ENCODE results near the gene TFRC. TPM values are rescaled to one million over a fixed set of nuclear protein-coding genes. Genes with fewer than 3 reads are reported as not detected.

The TFRC gene
- total and polyA plus RNA-seq, 7 donors: 11.4 to 85.1 (median 51.0) TPM

GRCh38 chr3:196012941-196013476 lies 68.9 kb downstream of the TFRC start:
- Histone ChIP-seq H3K4me3 (no peak overlapping the region), H3K27me3 (peaks cover 0 to 9% (median 0%) of the 10 kb centered on the region in 3 donors), H3K27ac (no peak overlapping the region), H3K36me3 (no peaks in the 10 kb centered on the region), H3K4me1 (no peaks in the 10 kb centered on the region), H3K9me3 (no peaks in the 10 kb centered on the region)
- TF ChIP-seq POLR2A (IDR thresholded peaks at IDR 0.05) (no peak), POLR2AphosphoS5 (IDR thresholded peaks at IDR 0.05) (no peak), CTCF (IDR thresholded peaks at IDR 0.05) (no peak), EP300 (IDR thresholded peaks at IDR 0.05) (no peak)
- 76 to 83% methylated on average over 15 of the region's 15 CpGs for WGBS, 2 donors
- DNase-seq: no peak
- intact Hi-C loops (cut with DNase I): no loop called here

GRCh38 chr3:196012481-196012880 lies 69.4 kb downstream of the TFRC start:
- Histone ChIP-seq H3K27me3 (peaks cover 0 to 12% (median 0%) of the 10 kb centered on the region in 3 donors), H3K4me1 (no peaks in the 10 kb centered on the region), H3K4me3 (no peak overlapping the region), H3K27ac (no peak overlapping the region), H3K9me3 (no peaks in the 10 kb centered on the region), H3K36me3 (no peaks in the 10 kb centered on the region)
- no peak for DNase-seq
- 73 to 76% methylated on average over 4 of the region's 4 CpGs for WGBS, 2 donors
- intact Hi-C loops (cut with DNase I): no loop called here
- no peak for TF ChIP-seq CTCF (IDR thresholded peaks at IDR 0.05)
- TF ChIP-seq EP300 (IDR thresholded peaks at IDR 0.05): no peak
- no peak for TF ChIP-seq POLR2A (IDR thresholded peaks at IDR 0.05)
- TF ChIP-seq POLR2AphosphoS5 (IDR thresholded peaks at IDR 0.05): no peak

- no peak overlapping the region for H3K4me3 ChIP-seq
- peaks cover 0 to 12% (median 0%) of the 10 kb centered on the region in 3 donors for H3K27me3 ChIP-seq
- intact Hi-C loops (cut with DNase I): no loop called here
- no peak overlapping the region for H3K27ac ChIP-seq
- 88 to 92% methylated on average over 5 of the region's 5 CpGs for WGBS, 2 donors
- DNase-seq: no peak
- H3K4me1 ChIP-seq: no peaks in the 10 kb centered on the region
- TF ChIP-seq POLR2A (IDR thresholded peaks at IDR 0.05) (no peak), POLR2AphosphoS5 (IDR thresholded peaks at IDR 0.05) (no peak), EP300 (IDR thresholded peaks at IDR 0.05) (no peak), CTCF (IDR thresholded peaks at IDR 0.05) (no peak)
- H3K9me3 ChIP-seq: no peaks in the 10 kb centered on the region
- H3K36me3 ChIP-seq: no peaks in the 10 kb centered on the region
These were observed 72.4 kb downstream of the TFRC start for GRCh38 chr3:196009456-196009855.

GRCh38 chr3:196008929-196009328 lies 73.0 kb downstream of the TFRC start:
- no peaks in the 10 kb centered on the region for H3K4me1 ChIP-seq
- WGBS, 2 donors: 87 to 91% methylated on average over 9 of the region's 9 CpGs
- DNase-seq: peak; percentile 48
- no peak overlapping the region for H3K27ac ChIP-seq
- intact Hi-C loops (cut with DNase I): no loop called here
- peaks cover 0 to 12% (median 0%) of the 10 kb centered on the region in 3 donors for H3K27me3 ChIP-seq
- no peak overlapping the region for H3K4me3 ChIP-seq
- TF ChIP-seq EP300 (IDR thresholded peaks at IDR 0.05) (no peak), POLR2A (IDR thresholded peaks at IDR 0.05) (no peak), POLR2AphosphoS5 (IDR thresholded peaks at IDR 0.05) (no peak), CTCF (IDR thresholded peaks at IDR 0.05) (no peak)
- no peaks in the 10 kb centered on the region for H3K9me3 ChIP-seq
- H3K36me3 ChIP-seq: no peaks in the 10 kb centered on the region

GRCh38 chr3:196008387-196008786 lies 73.5 kb downstream of the TFRC start:
- Histone ChIP-seq H3K36me3 (no peaks in the 10 kb centered on the region), H3K27me3 (peaks cover 0 to 12% (median 0%) of the 10 kb centered on the region in 3 donors), H3K4me3 (no peak overlapping the region), H3K4me1 (no peaks in the 10 kb centered on the region), H3K9me3 (no peaks in the 10 kb centered on the region), H3K27ac (no peak overlapping the region)
- TF ChIP-seq CTCF (IDR thresholded peaks at IDR 0.05) (no peak), EP300 (IDR thresholded peaks at IDR 0.05) (no peak), POLR2A (IDR thresholded peaks at IDR 0.05) (no peak), POLR2AphosphoS5 (IDR thresholded peaks at IDR 0.05) (no peak)
- WGBS, 2 donors: 89 to 93% methylated on average over 18 of the region's 18 CpGs
- intact Hi-C loops (cut with DNase I): no loop called here
- DNase-seq: peak; percentile 24
